OCI-LY1 (cell line): ENCODE results near the gene EHD2.

ENCODE experiments used
- EZH2 ChIP-seq: fragments of 200-600 bp; sonication (generic), shearing (Covaris generic); IDR thresholded peaks from 2 replicates; pipeline ENCODE4 v1.8.0; 2017; ENCODE audit warnings: borderline replicate concordance, mixed run types, mild to moderate bottlenecking, antibody characterized with exemption, low read length, moderate library complexity, mixed read lengths
- TF ChIP-seq, protein P1 (sequence below): fragments of 200-600 bp; sonication (generic), shearing (Covaris generic); IDR thresholded peaks from 2 replicates; pipeline ENCODE4 v1.5.1; 2017; ENCODE audit warnings: mild to moderate bottlenecking, antibody characterized with exemption, low read length, moderate library complexity, mixed read lengths

DNA sequence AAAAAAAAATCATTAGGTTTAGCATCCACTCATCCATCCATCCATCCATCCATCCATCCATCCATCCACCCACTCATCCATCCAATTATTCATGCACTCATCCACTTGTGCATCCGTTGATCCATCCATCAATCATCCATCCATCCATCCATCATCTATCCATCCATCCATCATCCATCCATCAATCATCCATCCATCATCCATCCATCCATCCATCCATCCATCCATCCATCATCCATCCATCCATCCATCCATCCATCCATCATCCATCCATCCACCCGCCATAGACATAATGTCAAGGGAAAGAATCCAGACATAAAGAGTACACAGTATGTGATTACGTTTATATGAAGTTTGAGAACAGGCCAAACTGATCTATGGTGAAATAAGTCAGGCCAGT is 56.3 kb downstream of the EHD2 start:
- TF ChIP-seq, protein P1, sequence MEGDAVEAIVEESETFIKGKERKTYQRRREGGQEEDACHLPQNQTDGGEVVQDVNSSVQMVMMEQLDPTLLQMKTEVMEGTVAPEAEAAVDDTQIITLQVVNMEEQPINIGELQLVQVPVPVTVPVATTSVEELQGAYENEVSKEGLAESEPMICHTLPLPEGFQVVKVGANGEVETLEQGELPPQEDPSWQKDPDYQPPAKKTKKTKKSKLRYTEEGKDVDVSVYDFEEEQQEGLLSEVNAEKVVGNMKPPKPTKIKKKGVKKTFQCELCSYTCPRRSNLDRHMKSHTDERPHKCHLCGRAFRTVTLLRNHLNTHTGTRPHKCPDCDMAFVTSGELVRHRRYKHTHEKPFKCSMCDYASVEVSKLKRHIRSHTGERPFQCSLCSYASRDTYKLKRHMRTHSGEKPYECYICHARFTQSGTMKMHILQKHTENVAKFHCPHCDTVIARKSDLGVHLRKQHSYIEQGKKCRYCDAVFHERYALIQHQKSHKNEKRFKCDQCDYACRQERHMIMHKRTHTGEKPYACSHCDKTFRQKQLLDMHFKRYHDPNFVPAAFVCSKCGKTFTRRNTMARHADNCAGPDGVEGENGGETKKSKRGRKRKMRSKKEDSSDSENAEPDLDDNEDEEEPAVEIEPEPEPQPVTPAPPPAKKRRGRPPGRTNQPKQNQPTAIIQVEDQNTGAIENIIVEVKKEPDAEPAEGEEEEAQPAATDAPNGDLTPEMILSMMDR = no peak
- TF ChIP-seq EZH2 = no peak
